ENCODE measurements around the gene ANXA10. TPM values are rescaled to one million over a fixed set of nuclear protein-coding genes. Genes with fewer than 3 reads are reported as not detected.

ANXA10 gene
- total and polyA plus RNA-seq, 2 experiments from 2014 or later: 0.22 to 0.44 TPM

DNA sequence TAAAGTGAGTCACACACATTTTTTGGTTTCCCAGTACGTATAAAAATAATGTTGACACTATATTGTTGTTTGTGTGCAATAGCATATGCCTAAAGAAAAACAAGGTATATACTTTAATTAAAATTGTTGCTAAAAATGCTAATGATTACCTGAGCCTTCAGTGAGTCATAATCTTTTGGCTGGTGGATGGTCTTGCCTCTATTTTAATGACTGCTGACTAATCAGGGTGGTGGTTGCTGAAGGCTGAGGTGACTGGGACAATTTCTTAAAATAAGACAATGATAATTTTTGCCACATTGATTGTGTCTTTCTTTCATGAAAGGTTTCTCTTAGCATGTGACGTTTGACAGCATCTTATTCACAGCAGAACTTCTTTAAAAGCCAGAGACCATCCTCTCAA, 21.0 kb upstream of the ANXA10 start:
- Histone ChIP-seq H3K36me3 (ENCODE audit: low read depth) (no peaks in the 10 kb centered on the region), H3F3A (ENCODE audit: insufficient read depth) (no peaks in the 10 kb centered on the region), H3K9me3 (ENCODE audit: low read depth) (no peaks in the 10 kb centered on the region), H3K27ac (no peak overlapping the region), H3K9ac (no peak overlapping the region), H3K9me2 (ENCODE audit: insufficient read depth) (no peaks in the 10 kb centered on the region), H3K79me2 (ENCODE audit: insufficient read depth) (no peaks in the 10 kb centered on the region), H3K4me2 (ENCODE audit: unreplicated experiment) (no peak overlapping the region), H4K20me1 (ENCODE audit: insufficient read depth) (no peaks in the 10 kb centered on the region), H3K27me3 (replicated peaks; ENCODE audit: insufficient read depth) (no peaks in the 10 kb centered on the region), H2AFZ (no peak overlapping the region), H3K4me3 (no peak overlapping the region), H3K4me1 (ENCODE audit: insufficient read depth) (no peaks in the 10 kb centered on the region)
- peak; percentile 4 for DNase-seq
- no peak for TF ChIP-seq EZH2 (IDR thresholded peaks at IDR 0.05; ENCODE audit: insufficient read depth, poor library complexity, severe bottlenecking)
- no peak for TF ChIP-seq EZH2phosphoT487 (IDR thresholded peaks at IDR 0.05; ENCODE audit: insufficient read depth, low read depth)
- in situ Hi-C loops (cut with MboI): loop anchor here (25.0 kb wide), 2 partner anchors 1059 to 1909 kb away; no protein-coding TSS in a partner anchor
- WGBS, 2 experiments (ENCODE audit: low coverage in 1 of 2, low lambda C conversion rate in 2 of 2, missing lambda C conversion rate in 2 of 2): 20 to 36% methylated on average over 2 of the region's 2 CpGs

DNA sequence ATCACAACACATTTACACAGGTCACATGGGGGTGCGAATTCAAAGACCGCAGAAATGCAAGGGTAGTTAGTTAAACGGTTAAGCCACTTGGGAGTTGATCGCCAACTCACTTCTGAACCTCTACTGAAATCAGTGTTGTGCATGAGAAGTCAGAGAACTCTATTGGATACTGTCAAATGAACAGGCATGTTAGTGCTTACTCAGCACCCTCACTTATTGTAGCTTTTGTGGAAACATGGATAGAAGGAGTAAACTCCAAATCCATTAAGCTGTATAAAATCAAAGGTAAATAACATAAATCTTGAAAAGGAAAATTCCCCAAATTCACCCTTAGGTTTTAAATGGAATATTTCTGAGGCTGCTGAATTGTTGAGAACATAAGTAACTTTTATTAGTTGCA, 17.5 kb upstream of the ANXA10 start:
- Histone ChIP-seq H3K4me2 (ENCODE audit: unreplicated experiment) (no peak overlapping the region), H3K27me3 (replicated peaks; ENCODE audit: insufficient read depth) (no peaks in the 10 kb centered on the region), H3K9me2 (ENCODE audit: insufficient read depth) (no peaks in the 10 kb centered on the region), H3K27ac (no peak overlapping the region), H3F3A (ENCODE audit: insufficient read depth) (no peaks in the 10 kb centered on the region), H3K79me2 (ENCODE audit: insufficient read depth) (no peaks in the 10 kb centered on the region), H4K20me1 (ENCODE audit: insufficient read depth) (no peaks in the 10 kb centered on the region), H3K4me1 (ENCODE audit: insufficient read depth) (no peaks in the 10 kb centered on the region), H3K4me3 (no peak overlapping the region), H2AFZ (no peak overlapping the region), H3K9ac (no peak overlapping the region), H3K9me3 (ENCODE audit: low read depth) (no peaks in the 10 kb centered on the region), H3K36me3 (ENCODE audit: low read depth) (no peaks in the 10 kb centered on the region)
- WGBS, 2 experiments (ENCODE audit: low coverage in 1 of 2, low lambda C conversion rate in 2 of 2, missing lambda C conversion rate in 2 of 2): 45 to 54% methylated on average over 4 of the region's 4 CpGs
- DNase-seq: no peak
- TF ChIP-seq EZH2phosphoT487 (IDR thresholded peaks at IDR 0.05; ENCODE audit: insufficient read depth, low read depth) (no peak), EZH2 (IDR thresholded peaks at IDR 0.05; ENCODE audit: insufficient read depth, poor library complexity, severe bottlenecking) (no peak)
- in situ Hi-C loops (cut with MboI): loop anchor here (25.0 kb wide), 2 partner anchors 1063 to 1913 kb away; no protein-coding TSS in a partner anchor

DNA sequence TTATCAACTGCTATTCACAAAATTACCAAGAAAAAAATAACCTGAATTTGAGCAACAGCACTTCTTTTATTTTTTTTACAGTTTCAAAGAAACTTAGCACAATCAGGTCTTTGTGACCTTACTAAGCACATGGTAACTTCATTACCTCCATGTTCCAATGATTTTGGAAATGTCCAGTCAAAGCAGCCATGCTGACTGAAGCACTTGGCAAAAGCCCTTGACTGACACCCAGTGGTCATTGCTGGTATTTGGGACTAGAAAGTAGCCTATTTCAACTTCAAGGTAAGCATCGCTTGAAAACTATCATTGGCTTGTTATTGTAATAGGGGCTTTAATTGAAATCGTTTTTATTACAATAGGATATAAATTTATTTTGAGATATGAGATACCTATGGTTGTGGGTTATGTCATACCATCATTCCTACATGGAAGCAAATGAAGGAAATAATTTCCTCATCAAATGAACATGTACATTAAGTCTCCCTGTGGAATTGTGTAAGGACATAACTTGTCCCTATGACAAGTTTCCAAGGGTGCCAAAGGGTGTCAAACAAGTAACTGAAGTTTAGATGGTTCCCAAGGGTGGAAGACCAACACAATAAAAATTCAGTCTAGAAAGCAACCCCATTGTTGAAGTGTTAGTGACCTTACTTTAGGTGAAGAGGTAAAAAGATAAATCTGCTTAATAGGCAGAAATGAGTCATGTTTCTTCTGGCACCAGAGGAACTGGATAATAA, 15.2 kb upstream of the ANXA10 start:
- in situ Hi-C loops (cut with MboI): no loop called here
- no peaks in the 10 kb centered on the region for H3K36me3 ChIP-seq (ENCODE audit: low read depth)
- no peaks in the 10 kb centered on the region for H3K9me2 ChIP-seq (ENCODE audit: insufficient read depth)
- no peak overlapping the region for H3K27ac ChIP-seq
- H3K4me3 ChIP-seq: no peak overlapping the region
- no peak overlapping the region for H3K4me2 ChIP-seq (ENCODE audit: unreplicated experiment)
- WGBS, 2 experiments (ENCODE audit: low coverage in 1 of 2, low lambda C conversion rate in 2 of 2, missing lambda C conversion rate in 2 of 2): 0 to 3% methylated on average over 2 of the region's 2 CpGs
- DNase-seq: peak; percentile 69
- TF ChIP-seq EZH2 (IDR thresholded peaks at IDR 0.05; ENCODE audit: insufficient read depth, poor library complexity, severe bottlenecking) (no peak), EZH2phosphoT487 (IDR thresholded peaks at IDR 0.05; ENCODE audit: insufficient read depth, low read depth) (no peak)
- H3K4me1 ChIP-seq (ENCODE audit: insufficient read depth): no peaks in the 10 kb centered on the region
- no peak overlapping the region for H2AFZ ChIP-seq
- no peaks in the 10 kb centered on the region for H3K9me3 ChIP-seq (ENCODE audit: low read depth)
- H3F3A ChIP-seq (ENCODE audit: insufficient read depth): no peaks in the 10 kb centered on the region
- no peak overlapping the region for H3K9ac ChIP-seq
- H3K27me3 ChIP-seq (replicated peaks; ENCODE audit: insufficient read depth): no peaks in the 10 kb centered on the region
- H3K79me2 ChIP-seq (ENCODE audit: insufficient read depth): no peaks in the 10 kb centered on the region
- no peaks in the 10 kb centered on the region for H4K20me1 ChIP-seq (ENCODE audit: insufficient read depth)

DNA sequence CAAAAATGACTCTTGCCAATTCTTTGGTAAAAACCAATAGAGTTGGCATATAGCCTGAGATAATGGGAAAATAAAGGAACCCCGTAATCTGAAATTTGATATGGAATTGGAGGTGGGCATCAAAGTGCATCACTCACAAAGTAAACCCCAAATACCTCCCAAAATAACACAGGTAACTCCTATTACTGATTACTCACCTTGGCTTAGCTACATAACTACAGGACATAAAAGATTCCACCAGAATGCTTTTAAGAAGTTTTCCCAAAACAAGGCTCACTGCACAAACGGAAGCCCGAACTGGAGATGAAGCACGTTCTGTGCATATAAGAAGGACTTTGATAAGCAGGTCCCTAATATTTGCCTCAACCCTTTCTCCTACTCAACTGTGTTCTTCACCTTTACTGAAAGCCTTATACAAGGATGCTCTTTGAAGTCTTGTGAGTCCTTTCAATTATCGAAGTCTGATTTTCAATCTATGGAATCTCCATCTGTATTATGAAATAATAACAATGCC, 14.6 kb upstream of the ANXA10 start:
- no peaks in the 10 kb centered on the region for H4K20me1 ChIP-seq (ENCODE audit: insufficient read depth)
- H3F3A ChIP-seq (ENCODE audit: insufficient read depth): no peaks in the 10 kb centered on the region
- no peaks in the 10 kb centered on the region for H3K9me3 ChIP-seq (ENCODE audit: low read depth)
- no peak overlapping the region for H3K4me2 ChIP-seq (ENCODE audit: unreplicated experiment)
- no peak overlapping the region for H3K27ac ChIP-seq
- no peaks in the 10 kb centered on the region for H3K27me3 ChIP-seq (replicated peaks; ENCODE audit: insufficient read depth)
- no peaks in the 10 kb centered on the region for H3K4me1 ChIP-seq (ENCODE audit: insufficient read depth)
- H3K9ac ChIP-seq: no peak overlapping the region
- H2AFZ ChIP-seq: no peak overlapping the region
- in situ Hi-C loops (cut with MboI): no loop called here
- no peak for DNase-seq
- H3K79me2 ChIP-seq (ENCODE audit: insufficient read depth): no peaks in the 10 kb centered on the region
- H3K9me2 ChIP-seq (ENCODE audit: insufficient read depth): no peaks in the 10 kb centered on the region
- TF ChIP-seq EZH2 (IDR thresholded peaks at IDR 0.05; ENCODE audit: insufficient read depth, poor library complexity, severe bottlenecking): no peak
- TF ChIP-seq EZH2phosphoT487 (IDR thresholded peaks at IDR 0.05; ENCODE audit: insufficient read depth, low read depth): no peak
- H3K4me3 ChIP-seq: no peak overlapping the region
- H3K36me3 ChIP-seq (ENCODE audit: low read depth): no peaks in the 10 kb centered on the region
- WGBS, 2 experiments (ENCODE audit: low coverage in 1 of 2, low lambda C conversion rate in 2 of 2, missing lambda C conversion rate in 2 of 2): 48 to 50% methylated on average over 5 of the region's 5 CpGs
